NCI-H524 (cell line): Measurements from ENCODE around the gene FAM3A.

Source experiments
- DNase-seq, 2 experiments: peaks; one replicate each; lab custom pipeline; 2025; lab: John Stamatoyannopoulos, UW

FAM3A gene

DNA sequence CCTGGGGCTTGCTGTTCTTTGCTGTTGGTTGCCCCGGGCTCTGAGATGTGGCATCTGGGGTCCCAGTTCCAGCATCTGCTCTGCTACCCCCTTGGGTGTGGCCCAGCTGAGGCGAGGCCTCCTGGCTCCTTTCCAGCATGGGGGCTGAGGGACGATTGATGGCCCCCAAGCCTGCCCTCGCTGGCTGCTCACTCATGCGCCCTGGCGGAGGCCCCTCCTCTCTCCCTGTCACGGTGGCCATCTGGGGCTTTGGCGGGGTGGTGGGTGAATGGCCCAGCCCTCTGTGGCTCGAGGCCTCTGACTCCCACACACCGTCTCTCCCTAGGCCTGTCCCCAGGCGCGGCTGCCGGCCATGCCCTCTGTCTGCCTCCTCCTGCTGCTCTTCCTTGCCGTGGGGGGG is 56.2 kb downstream of the FAM3A start:
- DNase-seq = peak; percentile 66 to 87

DNA sequence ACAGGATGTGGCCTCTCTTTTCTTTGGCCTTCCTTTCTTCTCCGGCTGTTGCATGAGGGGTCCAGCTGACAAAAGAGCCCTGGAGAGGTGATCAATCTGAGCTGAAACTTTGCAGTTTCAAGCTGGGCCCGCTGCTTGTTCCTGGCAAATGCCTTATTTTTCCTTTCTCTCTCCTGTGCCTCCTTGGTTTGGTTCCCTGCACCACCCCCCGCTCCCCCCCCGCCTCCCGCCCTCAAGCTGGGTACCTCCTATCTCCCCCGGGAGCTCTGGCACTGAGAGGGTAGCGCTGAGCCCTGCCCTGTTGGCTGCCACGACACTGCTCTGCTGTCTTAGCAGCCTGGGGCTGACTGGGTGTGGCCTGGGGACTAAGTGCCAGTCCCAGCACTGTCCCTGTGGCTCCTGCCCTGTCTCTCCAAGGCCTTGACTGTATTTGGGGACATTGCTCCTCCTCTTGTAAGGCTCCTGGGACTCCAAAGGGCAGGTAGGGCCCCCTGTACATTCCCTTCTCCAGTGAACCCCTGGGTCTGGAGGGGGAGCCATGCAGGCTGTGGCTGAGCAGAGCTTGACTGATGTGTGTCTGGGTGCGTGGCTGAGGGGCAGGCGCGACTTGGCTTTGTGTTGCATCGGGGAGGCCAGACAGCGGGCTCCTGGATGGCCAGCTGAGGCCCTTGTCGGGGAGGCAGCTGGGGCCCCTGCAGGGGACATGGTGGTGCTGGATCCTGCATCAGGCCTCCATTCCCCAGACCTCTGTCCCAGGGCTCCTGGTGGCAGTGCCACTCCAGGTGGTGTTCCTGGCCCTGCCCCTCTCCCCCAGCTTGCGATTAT is 56.9 kb downstream of the FAM3A start:
- DNase-seq = peak; percentile 41 to 61

DNA sequence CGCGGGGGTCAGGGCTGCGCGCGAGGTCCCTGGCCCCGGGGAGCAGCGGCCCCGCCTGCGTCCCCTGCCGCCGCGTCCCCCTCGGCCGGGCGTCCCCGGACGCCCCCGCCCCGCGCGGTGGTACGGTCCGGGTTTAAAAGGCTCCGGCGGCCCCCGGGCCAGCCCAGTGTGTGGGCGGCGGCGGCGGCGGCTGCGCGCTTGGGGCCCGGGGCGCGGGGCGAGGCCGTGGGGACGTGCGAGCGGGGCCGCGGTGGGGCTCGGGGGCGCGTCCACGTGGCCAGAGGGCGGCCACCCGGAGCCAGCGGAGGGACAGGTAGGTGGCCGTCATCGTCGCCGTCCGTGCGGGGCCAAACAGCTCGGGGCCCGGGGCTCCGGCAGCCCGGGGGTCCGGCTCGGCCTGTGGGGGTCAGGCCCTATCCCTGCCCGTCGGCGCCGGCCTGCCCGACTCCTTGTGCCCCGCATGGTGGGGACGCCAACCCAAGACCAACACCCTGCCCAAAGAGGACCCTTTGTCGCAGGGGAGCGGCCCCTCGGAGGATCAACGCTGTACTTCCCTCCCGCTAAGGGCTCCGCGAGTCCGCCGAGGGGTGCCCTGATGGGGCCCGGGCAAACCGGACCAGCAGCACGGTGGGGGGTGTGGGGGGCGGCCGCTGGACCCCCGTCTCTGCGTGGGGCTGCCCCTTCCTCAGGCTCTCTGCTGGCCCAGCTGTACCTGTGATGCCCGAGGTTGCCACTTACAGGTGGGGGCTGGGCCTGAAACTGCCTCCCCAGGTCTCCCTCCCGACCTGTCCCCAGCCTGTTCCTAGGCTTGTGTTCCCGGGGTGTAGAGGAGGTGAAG is 57.7 kb downstream of the FAM3A start, which contains the start of gene PLXNA3:
PLXNA3 (plus strand) TSS at position 166 of the 838 bp plus-strand sequence. CDS start 1,903 bp downstream, outside the sequence.
- DNase-seq = peak in 1 of 2 experiments; percentile 59

DNA sequence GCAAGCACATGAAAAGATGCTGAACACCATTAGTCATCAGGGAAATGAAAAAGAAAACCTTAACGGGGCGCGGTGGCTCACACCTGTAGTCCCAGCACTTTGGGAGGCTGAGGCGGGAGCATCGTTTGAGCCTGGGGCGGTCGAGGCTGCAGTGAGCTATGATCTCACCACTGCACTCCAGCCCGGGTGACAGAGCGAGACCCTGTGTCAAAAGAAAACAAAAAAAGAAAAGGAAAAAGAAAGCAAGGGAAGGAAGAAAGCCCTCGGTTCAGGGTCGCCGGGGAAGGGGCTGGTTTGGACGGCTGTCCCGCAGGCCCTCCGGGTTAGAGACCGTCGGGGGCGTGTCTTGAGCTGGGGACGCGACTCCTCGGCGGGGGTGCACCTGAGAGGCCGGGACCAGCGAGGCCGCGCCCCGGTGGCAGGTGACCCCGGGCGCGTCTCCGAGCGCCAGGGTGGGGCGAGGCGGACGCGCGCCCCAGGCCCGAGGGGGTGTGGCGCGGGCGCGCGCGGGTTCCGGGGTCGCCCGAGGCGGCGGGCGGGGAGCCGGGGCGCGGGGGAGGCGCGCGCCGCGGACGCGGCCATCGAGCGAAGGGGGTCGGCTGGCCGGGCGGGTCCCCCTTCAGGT is 58.4 kb downstream of the FAM3A start:
- peak in 1 of 2 experiments; percentile 59 for DNase-seq
